ENCODE measurements around the gene ZFP36L2. TPM values are rescaled to one million over a fixed set of nuclear protein-coding genes. Genes with fewer than 3 reads are reported as not detected.

Gene ZFP36L2
- total RNA-seq, 2 experiments from 2014 or later: 207 to 218 TPM

DNA sequence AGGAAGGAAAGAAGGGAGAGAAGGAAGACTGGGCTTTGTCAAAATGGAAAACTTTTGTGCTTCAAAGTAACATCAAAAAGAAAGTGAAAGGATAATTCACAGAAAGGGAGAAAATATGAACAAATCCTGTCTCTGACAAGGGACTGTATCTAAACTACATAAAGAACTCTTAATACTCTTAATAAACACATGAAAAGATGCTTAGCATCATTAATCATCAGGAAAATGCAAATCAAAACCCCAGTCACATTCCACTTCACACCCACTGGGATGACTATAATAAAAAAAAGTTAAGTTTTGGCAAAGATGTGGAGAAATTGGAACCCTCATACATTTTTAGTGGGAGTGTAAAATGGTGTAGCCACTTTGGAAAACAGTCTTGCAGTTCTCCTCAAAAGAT, 11.8 kb upstream of the ZFP36L2 start:
- peaks cover 4% of the 10 kb centered on the region for H3K36me3 Mint-ChIP-seq
- POLR2A ChIA-PET: no interaction called here
- no peak for DNase-seq
- H3K4me3 Mint-ChIP-seq: no peak overlapping the region
- ATAC-seq (ENCODE audit: low read depth): no peak
- H3K27me3 Mint-ChIP-seq: no peaks in the 10 kb centered on the region
- no peaks in the 10 kb centered on the region for H3K9me3 Mint-ChIP-seq
- H3K27ac Mint-ChIP-seq: no peak overlapping the region
- H3K4me1 Mint-ChIP-seq: peaks cover 3% of the 10 kb centered on the region

DNA sequence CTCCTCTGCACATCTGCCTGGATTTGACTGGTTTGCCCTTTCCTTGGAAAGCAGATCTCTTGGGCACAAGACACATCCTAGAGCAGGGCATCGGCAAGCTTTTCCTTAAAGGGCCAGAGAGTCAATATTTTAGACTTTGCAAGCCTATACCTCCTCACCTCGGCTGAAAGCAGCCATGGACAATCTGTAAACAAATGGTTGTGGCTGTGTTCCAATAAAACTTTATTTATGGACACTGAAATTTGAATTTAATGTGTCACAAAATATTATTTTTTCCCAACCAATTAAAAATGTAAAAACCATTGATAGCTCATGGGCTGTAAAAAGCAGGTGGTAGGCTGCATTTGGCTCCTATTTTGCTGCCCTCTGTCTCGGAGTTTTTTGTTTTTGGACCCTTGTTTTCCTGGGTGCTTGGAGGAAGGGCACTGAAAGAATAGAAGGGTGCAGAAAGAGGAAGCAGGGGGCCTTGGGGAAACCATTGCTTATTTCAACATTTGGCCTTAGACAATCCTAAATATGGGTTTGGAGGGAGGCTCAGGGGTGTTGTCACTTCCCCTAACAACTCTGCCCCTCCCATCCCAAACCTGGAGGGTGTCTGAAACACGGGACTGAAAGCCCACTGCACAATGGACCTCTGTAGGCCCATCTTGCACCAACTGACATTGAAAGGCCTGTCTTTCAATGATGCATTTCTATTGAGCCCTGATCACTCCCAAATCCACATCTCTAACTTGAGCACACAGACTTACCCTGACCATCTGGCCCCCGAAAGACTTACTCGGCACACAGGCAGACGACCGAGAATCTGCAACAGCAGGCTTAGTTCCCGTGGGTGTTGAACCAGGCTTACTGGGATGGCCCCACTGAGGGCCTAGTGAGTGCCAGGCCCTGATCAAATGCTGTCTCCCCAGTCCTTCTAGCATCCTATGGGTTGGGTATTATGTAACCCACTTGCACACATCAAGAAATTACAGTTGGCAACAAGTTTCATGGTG, 7.1 kb upstream of the ZFP36L2 start:
- H3K27me3 Mint-ChIP-seq: no peaks in the 10 kb centered on the region
- no peak overlapping the region for H3K27ac Mint-ChIP-seq
- POLR2A ChIA-PET: no interaction called here
- peaks cover 6% of the 10 kb centered on the region for H3K36me3 Mint-ChIP-seq
- ATAC-seq (ENCODE audit: low read depth): no peak
- H3K9me3 Mint-ChIP-seq: no peaks in the 10 kb centered on the region
- no peak overlapping the region for H3K4me3 Mint-ChIP-seq
- peaks cover 17% of the 10 kb centered on the region for H3K4me1 Mint-ChIP-seq
- no peak for DNase-seq

DNA sequence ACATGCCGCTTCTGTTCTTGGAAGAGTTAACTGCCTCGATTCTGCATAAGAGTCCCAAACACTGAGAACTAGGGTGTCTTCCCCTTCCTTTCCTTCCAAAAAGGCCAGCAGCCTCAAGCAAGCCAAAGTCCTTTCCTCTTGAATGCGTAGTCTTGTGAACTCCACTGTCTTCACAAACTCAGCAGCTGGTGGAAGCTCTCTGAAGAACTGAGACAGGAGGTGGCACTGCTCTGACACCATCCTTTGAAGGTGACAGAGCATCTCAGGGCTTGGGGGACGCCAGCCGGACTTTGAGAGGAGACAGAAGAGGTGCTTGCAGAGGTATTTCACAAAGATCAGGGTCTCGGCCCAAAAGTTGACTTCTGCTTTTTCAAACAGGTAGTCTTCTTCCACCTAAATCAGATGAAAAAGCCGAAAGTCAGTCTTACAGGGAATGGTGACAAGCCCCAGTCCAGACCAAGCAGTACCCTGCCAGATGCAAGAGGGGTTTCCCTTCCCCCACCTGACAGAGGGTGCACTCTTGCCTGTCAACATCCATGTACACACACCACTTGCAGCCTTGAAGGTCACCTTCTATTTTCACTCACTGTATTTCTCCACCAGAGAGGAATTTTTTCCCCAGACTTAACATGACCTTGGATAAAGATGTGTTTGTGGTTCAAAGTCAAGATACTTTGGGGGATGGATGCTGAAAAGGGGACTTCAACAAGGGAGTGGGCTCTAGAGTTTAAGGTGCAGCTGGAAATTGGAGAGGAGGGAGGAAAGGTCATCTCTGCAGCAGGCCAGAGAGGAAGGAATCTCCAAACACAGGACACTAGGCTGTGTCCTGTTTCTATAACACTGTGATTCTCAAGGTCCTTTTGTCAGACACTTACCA, 4.8 kb upstream of the ZFP36L2 start:
- no peak for DNase-seq
- Mint-ChIP-seq H3K4me1 (peaks cover 23% of the 10 kb centered on the region), H3K27me3 (no peaks in the 10 kb centered on the region), H3K36me3 (peaks cover 2% of the 10 kb centered on the region), H3K27ac (no peak overlapping the region), H3K4me3 (no peak overlapping the region), H3K9me3 (no peaks in the 10 kb centered on the region)
- ATAC-seq (ENCODE audit: low read depth): no peak
- POLR2A ChIA-PET: no interaction called here

DNA sequence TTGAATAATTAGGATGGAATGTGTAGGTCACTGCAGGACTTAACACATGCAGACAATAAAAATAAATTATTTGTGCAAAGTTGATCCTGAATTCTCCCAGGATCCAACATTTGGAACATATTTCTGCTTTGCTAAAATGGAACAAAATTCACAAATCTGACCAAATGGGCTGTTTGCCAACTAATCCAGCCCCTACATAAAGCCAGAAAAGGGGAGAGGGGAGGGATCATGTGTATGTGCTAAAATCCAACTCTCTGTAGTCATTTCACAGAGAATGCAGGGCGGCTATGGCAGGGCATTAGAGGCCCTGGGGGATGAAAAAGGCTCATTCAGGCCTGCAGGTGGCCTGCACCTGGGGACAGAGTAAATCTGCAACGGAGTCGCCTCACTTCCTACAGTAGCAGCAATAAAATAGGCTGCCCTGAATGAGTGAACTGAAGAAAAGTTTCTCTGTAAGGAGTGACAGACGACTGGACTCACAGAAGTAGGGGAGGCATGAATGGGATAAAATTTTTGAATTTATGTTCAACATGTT, 4.0 kb upstream of the ZFP36L2 start:
- DNase-seq (no peak), ATAC-seq (ENCODE audit: low read depth) (no peak)
- H3K27ac Mint-ChIP-seq: no peak overlapping the region
- POLR2A ChIA-PET: interaction anchor here (4.5 to 15.8 kb wide), 2 partner anchors 12 to 97 kb away, joined by 64 to 1375 read pairs; no protein-coding TSS in a partner anchor
- peaks cover 23% of the 10 kb centered on the region for H3K4me1 Mint-ChIP-seq
- no peak overlapping the region for H3K4me3 Mint-ChIP-seq
- H3K36me3 Mint-ChIP-seq: peaks cover 5% of the 10 kb centered on the region
- H3K27me3 Mint-ChIP-seq: no peaks in the 10 kb centered on the region
- no peaks in the 10 kb centered on the region for H3K9me3 Mint-ChIP-seq

DNA sequence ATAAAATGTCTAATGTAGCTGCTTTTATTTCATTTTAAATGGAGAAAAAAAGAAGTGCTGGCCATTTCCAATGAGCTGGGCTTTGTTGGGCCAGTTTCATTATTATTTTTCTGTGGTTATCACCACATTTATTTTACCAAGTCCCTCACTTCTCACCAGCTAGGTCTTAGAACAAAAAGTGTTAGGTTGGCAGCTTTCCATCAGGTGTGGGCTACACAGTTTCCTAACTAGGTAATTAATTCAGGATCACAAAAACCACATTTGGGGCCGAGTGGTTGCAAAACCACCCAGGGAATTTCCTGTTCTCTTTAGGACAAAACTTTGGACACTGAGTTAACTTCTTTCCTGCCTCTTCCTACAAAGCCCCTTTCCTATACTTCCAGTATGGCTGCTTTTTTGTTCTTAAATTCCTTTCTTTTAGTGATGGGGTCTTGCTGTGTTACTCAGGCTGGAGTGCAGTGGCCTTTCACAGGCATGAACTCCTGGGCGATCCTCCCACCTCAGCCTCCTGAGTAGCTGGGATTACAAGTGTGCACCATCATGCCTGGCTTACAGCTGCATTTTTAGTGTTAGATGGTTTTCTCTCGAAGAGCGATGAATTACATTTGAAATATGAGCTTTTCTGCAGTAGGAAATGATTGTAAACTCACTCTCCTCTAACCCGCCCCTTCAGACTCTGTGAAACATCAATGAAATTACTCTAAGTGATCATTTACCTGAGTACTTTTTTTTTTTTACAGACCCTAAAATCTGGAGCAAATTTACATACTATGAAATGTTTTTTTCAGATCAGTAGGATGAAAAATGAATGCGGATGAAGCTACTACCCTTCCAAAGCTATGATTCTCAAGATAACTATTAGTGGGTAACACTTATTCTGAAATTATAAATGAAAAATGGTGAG, 2.6 kb upstream of the ZFP36L2 start:
- peak overlapping the region; percentile 91 for H3K4me3 Mint-ChIP-seq
- H3K9me3 Mint-ChIP-seq: no peaks in the 10 kb centered on the region
- H3K27me3 Mint-ChIP-seq: no peaks in the 10 kb centered on the region
- POLR2A ChIA-PET: interaction anchor here (0.9 to 17.2 kb wide), 10 partner anchors 11 to 281 kb away, joined by 3 to 1375 read pairs (median 6); no protein-coding TSS in a partner anchor
- no peak for ATAC-seq (ENCODE audit: low read depth)
- H3K27ac Mint-ChIP-seq: peak overlapping the region; percentile 89
- peaks cover 24% of the 10 kb centered on the region for H3K4me1 Mint-ChIP-seq
- no peak for DNase-seq
- H3K36me3 Mint-ChIP-seq: peaks cover 13% of the 10 kb centered on the region

DNA sequence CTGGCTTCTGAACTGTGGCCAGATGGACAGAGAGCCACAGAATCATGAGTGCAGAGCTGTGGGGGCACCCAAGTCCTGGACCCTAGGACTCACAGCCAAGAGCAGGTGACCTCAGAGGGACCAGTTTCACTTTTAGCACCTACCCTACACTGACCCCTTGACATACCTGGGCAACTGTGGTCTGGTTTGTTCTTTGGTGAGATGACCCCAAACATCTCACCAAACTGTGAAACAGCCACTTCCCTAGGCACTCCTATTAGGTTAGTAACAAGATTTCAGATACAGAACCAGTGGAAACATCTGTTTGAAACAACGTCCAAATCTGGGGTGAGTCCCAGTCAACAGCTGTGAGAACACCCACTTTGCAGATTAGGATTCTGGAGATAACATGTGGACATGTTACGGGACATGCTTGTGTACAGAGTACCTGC, 1.9 kb upstream of the ZFP36L2 start:
- Mint-ChIP-seq H3K27ac (peak overlapping the region; percentile 89), H3K4me1 (peaks cover 24% of the 10 kb centered on the region), H3K27me3 (no peaks in the 10 kb centered on the region), H3K9me3 (no peaks in the 10 kb centered on the region), H3K4me3 (peak overlapping the region; percentile 91), H3K36me3 (peaks cover 20% of the 10 kb centered on the region)
- POLR2A ChIA-PET: interaction anchor here (1.0 to 17.2 kb wide), 10 partner anchors 10 to 280 kb away, joined by 3 to 1375 read pairs (median 7); no protein-coding TSS in a partner anchor
- DNase-seq (no peak), ATAC-seq (ENCODE audit: low read depth) (no peak)

DNA sequence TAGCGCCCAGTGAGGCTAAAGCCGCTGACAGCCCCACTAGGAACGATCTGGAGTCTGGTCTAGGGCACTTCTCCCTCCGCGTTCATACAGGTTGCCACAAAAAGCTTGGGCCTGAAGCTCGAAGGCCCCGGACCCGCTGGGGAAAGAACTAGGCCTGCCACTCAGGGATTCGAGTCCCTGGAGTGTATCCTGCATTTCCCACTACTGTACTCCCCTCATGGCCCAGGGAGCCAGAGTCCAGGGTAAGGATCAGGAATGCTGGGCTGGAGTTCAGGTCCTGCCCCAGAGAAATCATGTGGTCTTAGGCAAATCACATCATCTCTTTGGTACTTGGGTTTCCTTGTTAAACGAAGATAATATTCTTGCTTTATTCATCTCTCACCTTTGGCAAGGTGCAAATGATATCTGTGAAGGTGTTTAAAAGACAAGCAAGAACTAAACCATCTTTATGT, 1.4 kb upstream of the ZFP36L2 start:
- Mint-ChIP-seq H3K9me3 (no peaks in the 10 kb centered on the region), H3K27ac (peak overlapping the region; percentile 89), H3K4me1 (peaks cover 22% of the 10 kb centered on the region), H3K27me3 (no peaks in the 10 kb centered on the region), H3K36me3 (peaks cover 21% of the 10 kb centered on the region), H3K4me3 (peak overlapping the region; percentile 91)
- DNase-seq (no peak), ATAC-seq (ENCODE audit: low read depth) (no peak)
- POLR2A ChIA-PET: interaction anchor here (0.6 to 17.2 kb wide), 11 partner anchors 9 to 390 kb away, joined by 3 to 1375 read pairs (median 5); no protein-coding TSS in a partner anchor

DNA sequence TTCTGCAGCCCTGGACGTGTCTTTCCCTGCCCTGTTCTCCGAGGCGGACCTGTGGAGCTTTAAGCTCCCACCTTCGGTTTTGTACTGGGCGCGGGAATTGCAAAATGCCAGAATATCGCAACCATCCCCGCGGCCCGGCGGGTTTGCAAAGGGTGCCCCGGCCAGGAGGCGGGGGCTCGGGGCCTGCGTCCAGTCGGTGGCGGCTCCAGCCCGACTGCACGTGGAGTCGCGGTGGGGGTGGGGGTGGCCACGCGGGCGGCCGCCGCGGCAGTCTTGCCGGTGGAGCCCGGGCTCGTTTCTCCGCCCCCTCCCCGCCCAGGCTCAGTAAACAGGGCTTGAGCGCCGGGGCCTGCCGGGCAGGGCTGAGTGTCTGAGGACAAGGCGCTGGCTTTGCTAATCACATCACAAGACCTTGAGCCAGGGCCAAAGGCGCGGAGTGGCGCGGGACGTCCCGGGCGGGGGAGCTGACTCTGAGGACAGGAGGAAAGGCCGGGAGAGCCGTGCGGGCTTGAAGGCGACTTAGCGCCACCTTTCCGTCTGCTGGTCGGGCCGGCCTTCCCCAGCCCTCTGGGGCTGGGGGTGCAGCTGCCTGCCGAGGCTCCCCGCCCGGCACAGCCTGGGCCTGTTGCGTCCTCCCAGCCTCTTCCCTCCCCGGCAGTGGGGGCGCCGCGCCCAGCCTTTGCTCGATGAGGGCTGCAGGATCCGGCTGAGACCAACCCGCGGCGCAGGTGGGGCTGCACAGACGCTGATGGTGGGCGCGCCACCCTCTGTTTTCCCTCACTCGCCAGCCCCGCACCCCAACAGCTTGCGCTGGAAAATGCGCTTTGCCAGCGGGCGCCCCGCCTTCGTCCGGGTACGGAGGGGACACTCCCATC, 786 bp upstream of the ZFP36L2 start:
- peaks cover 28% of the 10 kb centered on the region for H3K36me3 Mint-ChIP-seq
- H3K4me1 Mint-ChIP-seq: peaks cover 25% of the 10 kb centered on the region
- ATAC-seq (ENCODE audit: low read depth): peak; percentile 8
- DNase-seq: peak; percentile 79
- H3K9me3 Mint-ChIP-seq: no peaks in the 10 kb centered on the region
- H3K27ac Mint-ChIP-seq: peak overlapping the region; percentile 90
- H3K27me3 Mint-ChIP-seq: no peaks in the 10 kb centered on the region
- POLR2A ChIA-PET: interaction anchor here (0.6 to 17.2 kb wide), 22 partner anchors 9 to 416 kb away, joined by 3 to 1375 read pairs (median 5); no protein-coding TSS in a partner anchor
- peak overlapping the region; percentile 91 for H3K4me3 Mint-ChIP-seq

DNA sequence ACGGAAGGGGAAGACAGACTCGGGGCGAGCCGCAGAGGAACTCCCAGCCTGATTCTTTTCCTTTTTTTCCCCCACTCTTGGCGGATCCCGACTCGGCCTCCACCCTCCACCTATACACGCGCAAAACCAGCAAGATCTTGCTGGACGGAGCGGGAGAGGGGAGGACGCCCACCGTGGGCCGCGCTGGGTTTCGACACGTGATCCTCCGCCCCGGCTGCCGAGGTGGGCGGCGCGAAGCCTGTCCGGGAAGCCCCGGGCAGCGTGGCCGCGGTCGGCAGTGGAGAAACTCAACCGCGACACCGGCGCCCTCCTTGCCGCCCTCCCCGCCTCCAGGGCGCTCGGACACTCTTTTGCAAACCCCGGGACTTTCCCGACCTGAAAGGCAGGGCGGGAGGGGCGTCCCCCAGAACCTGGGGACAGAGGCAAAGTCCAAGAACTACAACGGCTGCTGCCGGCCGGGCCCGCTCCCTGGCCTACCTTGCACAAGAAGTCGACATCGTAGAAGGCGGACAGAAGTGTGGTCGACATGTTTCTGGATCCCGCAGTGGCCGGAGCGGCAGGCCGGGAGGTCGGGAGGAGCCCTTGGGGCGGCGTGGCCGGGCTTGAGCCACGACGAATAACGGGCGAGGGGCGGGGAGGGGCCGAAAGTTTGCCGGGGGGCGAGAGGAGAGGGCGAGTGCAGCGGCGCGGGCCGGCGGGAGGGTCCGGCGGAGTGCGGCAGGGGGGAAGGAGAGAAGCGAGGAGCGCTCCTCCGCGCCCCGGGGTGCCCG, 433 bp downstream of the ZFP36L2 start:
- peak; percentile 9 for ATAC-seq (ENCODE audit: low read depth)
- peaks cover 40% of the 10 kb centered on the region for H3K36me3 Mint-ChIP-seq
- peak overlapping the region; percentile 94 for H3K27ac Mint-ChIP-seq
- DNase-seq: peak; percentile 82
- H3K27me3 Mint-ChIP-seq: no peaks in the 10 kb centered on the region
- POLR2A ChIA-PET: interaction anchor here (0.9 to 17.2 kb wide), 19 partner anchors 8 to 415 kb away, joined by 3 to 1375 read pairs (median 6); no protein-coding TSS in a partner anchor
- H3K4me3 Mint-ChIP-seq: peak overlapping the region; percentile 98
- H3K9me3 Mint-ChIP-seq: no peaks in the 10 kb centered on the region
- peaks cover 31% of the 10 kb centered on the region for H3K4me1 Mint-ChIP-seq

DNA sequence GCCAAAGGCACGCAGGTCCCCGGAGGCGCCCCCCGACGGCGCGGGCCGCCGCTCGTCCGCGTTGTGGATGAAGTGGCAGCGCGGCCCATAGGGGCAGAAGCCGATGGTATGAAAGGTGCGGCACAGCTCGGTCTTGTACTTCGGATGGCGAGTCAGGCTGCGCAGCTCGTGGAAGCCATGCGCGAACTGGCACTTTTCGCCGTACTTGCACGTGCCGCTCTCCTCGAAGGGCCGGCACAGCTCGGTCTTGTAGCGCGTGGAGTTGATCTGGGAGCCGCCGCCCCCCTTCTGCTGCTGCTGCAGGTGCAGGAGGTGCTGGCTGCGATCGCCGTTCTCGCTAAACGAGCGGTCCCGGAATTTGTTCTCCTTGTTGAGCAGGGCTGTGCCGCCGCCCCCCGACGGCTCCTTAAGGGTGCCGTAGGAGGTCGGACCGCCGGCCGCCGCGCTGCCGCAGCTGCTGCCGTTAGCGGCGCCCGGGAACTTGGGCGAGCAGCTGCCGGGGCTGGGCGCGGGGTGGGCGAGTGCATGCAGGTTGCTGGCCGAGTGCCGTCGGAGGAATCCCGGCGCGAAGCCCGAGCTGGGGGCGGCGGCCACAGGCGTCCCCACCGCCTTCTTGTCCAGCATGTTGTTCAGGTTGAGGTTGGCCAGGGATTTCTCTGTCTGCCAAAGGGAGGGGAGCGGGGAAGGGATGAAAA, 1.2 kb downstream of the ZFP36L2 start:
- peaks cover 46% of the 10 kb centered on the region for H3K36me3 Mint-ChIP-seq
- H3K27ac Mint-ChIP-seq: peak overlapping the region; percentile 94
- peak overlapping the region; percentile 98 for H3K4me3 Mint-ChIP-seq
- peaks cover 35% of the 10 kb centered on the region for H3K4me1 Mint-ChIP-seq
- POLR2A ChIA-PET: interaction anchor here (0.5 to 17.2 kb wide), 11 partner anchors 8 to 1119 kb away, joined by 3 to 1375 read pairs (median 4); no protein-coding TSS in a partner anchor
- peak; percentile 4 for ATAC-seq (ENCODE audit: low read depth)
- H3K9me3 Mint-ChIP-seq: no peaks in the 10 kb centered on the region
- DNase-seq: peak; percentile 82
- H3K27me3 Mint-ChIP-seq: no peaks in the 10 kb centered on the region

All from activated naive CD8-positive, alpha-beta T cell treated with anti-CD3 and anti-CD28 coated beads, Interleukin-2, amount 10 ng/mL, durations not matched to agents 7 days and 5 days (primary cell).